OCI-LY1 (cell line): ENCODE measurements around the gene DLX4.

Experiments used
- EZH2 ChIP-seq: fragments of 200-600 bp; sonication (generic), shearing (Covaris generic); IDR thresholded peaks from 2 replicates; pipeline ENCODE4 v1.8.0; 2017; ENCODE audit warnings: borderline replicate concordance, mixed run types, mild to moderate bottlenecking, antibody characterized with exemption, low read length, moderate library complexity, mixed read lengths
- TF ChIP-seq, protein P1 (sequence below): fragments of 200-600 bp; sonication (generic), shearing (Covaris generic); IDR thresholded peaks from 2 replicates; pipeline ENCODE4 v1.5.1; 2017; ENCODE audit warnings: mild to moderate bottlenecking, antibody characterized with exemption, low read length, moderate library complexity, mixed read lengths

DNA sequence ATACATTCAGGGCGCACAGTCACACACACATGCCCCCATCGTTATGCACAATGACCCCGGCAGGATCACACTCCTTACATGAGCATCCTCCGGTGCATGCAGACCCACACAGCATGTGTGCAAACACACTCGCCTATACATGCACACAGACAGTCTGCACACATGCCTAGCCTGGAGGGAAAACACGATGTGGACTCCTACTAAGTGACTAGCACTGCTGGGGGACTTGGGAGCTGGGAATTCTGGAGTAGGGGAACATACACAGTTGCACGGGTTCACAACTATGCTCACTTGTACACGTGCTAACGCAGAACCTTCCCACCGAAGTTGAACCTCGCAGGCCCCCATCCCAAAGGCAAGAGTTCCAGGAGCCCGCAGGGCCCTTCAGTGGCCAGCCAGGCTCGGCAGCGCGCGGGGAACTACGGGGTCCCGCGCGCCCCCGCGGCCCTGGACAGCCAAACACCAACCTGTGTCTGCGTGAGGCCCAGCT is 24.0 kb downstream of the DLX4 start:
- TF ChIP-seq, protein P1, sequence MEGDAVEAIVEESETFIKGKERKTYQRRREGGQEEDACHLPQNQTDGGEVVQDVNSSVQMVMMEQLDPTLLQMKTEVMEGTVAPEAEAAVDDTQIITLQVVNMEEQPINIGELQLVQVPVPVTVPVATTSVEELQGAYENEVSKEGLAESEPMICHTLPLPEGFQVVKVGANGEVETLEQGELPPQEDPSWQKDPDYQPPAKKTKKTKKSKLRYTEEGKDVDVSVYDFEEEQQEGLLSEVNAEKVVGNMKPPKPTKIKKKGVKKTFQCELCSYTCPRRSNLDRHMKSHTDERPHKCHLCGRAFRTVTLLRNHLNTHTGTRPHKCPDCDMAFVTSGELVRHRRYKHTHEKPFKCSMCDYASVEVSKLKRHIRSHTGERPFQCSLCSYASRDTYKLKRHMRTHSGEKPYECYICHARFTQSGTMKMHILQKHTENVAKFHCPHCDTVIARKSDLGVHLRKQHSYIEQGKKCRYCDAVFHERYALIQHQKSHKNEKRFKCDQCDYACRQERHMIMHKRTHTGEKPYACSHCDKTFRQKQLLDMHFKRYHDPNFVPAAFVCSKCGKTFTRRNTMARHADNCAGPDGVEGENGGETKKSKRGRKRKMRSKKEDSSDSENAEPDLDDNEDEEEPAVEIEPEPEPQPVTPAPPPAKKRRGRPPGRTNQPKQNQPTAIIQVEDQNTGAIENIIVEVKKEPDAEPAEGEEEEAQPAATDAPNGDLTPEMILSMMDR = no peak
- no peak for TF ChIP-seq EZH2
